Neuronal stem cell (in vitro differentiated cells): ENCODE results near the gene LHX2.

Experiments
- DNase-seq: peaks from one replicate; pipeline ENCODE4 v3.0.0-alpha.2; 2013; ENCODE audit warnings: low spot score
- H2AFZ ChIP-seq: one replicate; pipeline ENCODE4 v1.6.1; 2013; ENCODE audit warnings: mild to moderate bottlenecking, low read length, inconsistent platforms
- H2AK5ac ChIP-seq: 2 replicates; pipeline ENCODE4 v1.6.1; 2013; ENCODE audit warnings: low read depth, mild to moderate bottlenecking, inconsistent platforms, low read length, moderate library complexity, mixed read lengths
- H2BK120ac ChIP-seq: 2 replicates; pipeline ENCODE4 v1.6.1; 2013; ENCODE audit warnings: low read depth, mild to moderate bottlenecking, inconsistent platforms, low read length, moderate library complexity, mixed read lengths
- H2BK12ac ChIP-seq: one replicate; pipeline ENCODE4 v1.6.1; 2013; ENCODE audit warnings: low read length, inconsistent platforms
- H2BK15ac ChIP-seq: 2 replicates; pipeline ENCODE4 v1.6.1; 2013; ENCODE audit warnings: mild to moderate bottlenecking, low read length, inconsistent platforms, mixed read lengths
- H2BK5ac ChIP-seq: one replicate; pipeline ENCODE4 v1.6.1; 2013; ENCODE audit warnings: inconsistent platforms, mild to moderate bottlenecking, low read length, moderate library complexity
- H3K14ac ChIP-seq: one replicate; pipeline ENCODE4 v1.6.1; 2013; ENCODE audit warnings: low read length, inconsistent platforms
- H3K18ac ChIP-seq: 2 replicates; pipeline ENCODE4 v1.6.1; 2013; ENCODE audit warnings: low read length, inconsistent platforms
- H3K23ac ChIP-seq: 2 replicates; pipeline ENCODE4 v1.6.1; 2013; ENCODE audit warnings: low read depth, mild to moderate bottlenecking, mixed read lengths, low read length, inconsistent platforms; ENCODE audit not compliant: poor library complexity
- H3K27ac ChIP-seq: replicated peaks from 3 replicates; pipeline ENCODE4 v1.5.1; 2013; ENCODE audit warnings: low read length, inconsistent platforms
- H3K27me3 ChIP-seq, 3 experiments: 2 replicates each; pipeline ENCODE4 v1.6.1; 2013; ENCODE audit warnings: low read length in 3 of 3, mild to moderate bottlenecking in 2 of 3, inconsistent platforms in 1 of 3, low read depth in 1 of 3, mixed read lengths in 1 of 3, moderate library complexity in 1 of 3; ENCODE audit not compliant: control insufficient read depth in 3 of 3, insufficient read depth in 3 of 3
- H3K36me3 ChIP-seq, 2 donors: replicated peaks in 1 of 2; 2 replicates each; pipeline ENCODE4 v1.6.1; 2013; ENCODE audit warnings: low read length in 2 of 2; ENCODE audit not compliant: control insufficient read depth in 2 of 2, insufficient read depth in 2 of 2
- H3K4ac ChIP-seq: 2 replicates; pipeline ENCODE4 v1.6.1; 2013; ENCODE audit warnings: inconsistent platforms, mild to moderate bottlenecking, low read length, moderate library complexity
- H3K4me1 ChIP-seq, 2 donors: 1 replicate in 1 of 2; 2 replicates in 1 of 2; pipeline ENCODE4 v1.6.1; 2013; ENCODE audit warnings: low read length in 2 of 2, low read depth in 1 of 2; ENCODE audit not compliant: control insufficient read depth in 2 of 2, insufficient read depth in 1 of 2
- H3K4me2 ChIP-seq: one replicate; pipeline ENCODE4 v1.6.1; 2013; ENCODE audit warnings: mild to moderate bottlenecking, low read length, inconsistent platforms; ENCODE audit not compliant: insufficient read depth, poor library complexity, severe bottlenecking
- H3K4me3 ChIP-seq, 2 donors: 2 replicates each; pipeline ENCODE4 v1.5.1; 2013; ENCODE audit warnings: low read length in 2 of 2, mild to moderate bottlenecking in 2 of 2, inconsistent platforms in 1 of 2, moderate library complexity in 1 of 2
- H3K79me1 ChIP-seq: one replicate; pipeline ENCODE4 v1.6.1; 2013; ENCODE audit warnings: low read depth, mild to moderate bottlenecking, inconsistent platforms, low read length, moderate library complexity
- H3K9ac ChIP-seq: one replicate; pipeline ENCODE4 v1.6.1; 2013; ENCODE audit warnings: mild to moderate bottlenecking, low read depth, low read length, inconsistent platforms; ENCODE audit not compliant: poor library complexity
- H3K9me3 ChIP-seq, 2 donors: replicated peaks in 1 of 2; 2 replicates each; pipeline versions ENCODE3 to v1.6.1; 2013; ENCODE audit warnings: low read length in 2 of 2, mild to moderate bottlenecking in 2 of 2, inconsistent platforms in 1 of 2, low read depth in 1 of 2, mixed read lengths in 1 of 2, moderate library complexity in 1 of 2; ENCODE audit not compliant: control insufficient read depth in 2 of 2, insufficient read depth in 1 of 2
- H4K8ac ChIP-seq: one replicate; pipeline ENCODE4 v1.6.1; 2013; ENCODE audit warnings: low read depth, mild to moderate bottlenecking, inconsistent platforms, low read length, moderate library complexity
- H4K91ac ChIP-seq: one replicate; pipeline ENCODE4 v1.6.1; 2013; ENCODE audit warnings: low read length, low read depth, mild to moderate bottlenecking, inconsistent platforms; ENCODE audit not compliant: poor library complexity
- WGBS, 2 donors: extraction: QIAGEN DNeasy Blood & Tissue Kit; methylation state at CpG; one replicate each; pipeline ENCODE4 v1.1.7; 2013; ENCODE audit warnings: missing lambda C conversion rate in 2 of 2, mixed read lengths in 1 of 2; ENCODE audit not compliant: insufficient read length in 2 of 2, insufficient replicate concordance in 1 of 2; ENCODE audit errors: extremely low coverage in 2 of 2; 5-methylcytosine and 5-hydroxymethylcytosine counted together

The LHX2 gene

DNA sequence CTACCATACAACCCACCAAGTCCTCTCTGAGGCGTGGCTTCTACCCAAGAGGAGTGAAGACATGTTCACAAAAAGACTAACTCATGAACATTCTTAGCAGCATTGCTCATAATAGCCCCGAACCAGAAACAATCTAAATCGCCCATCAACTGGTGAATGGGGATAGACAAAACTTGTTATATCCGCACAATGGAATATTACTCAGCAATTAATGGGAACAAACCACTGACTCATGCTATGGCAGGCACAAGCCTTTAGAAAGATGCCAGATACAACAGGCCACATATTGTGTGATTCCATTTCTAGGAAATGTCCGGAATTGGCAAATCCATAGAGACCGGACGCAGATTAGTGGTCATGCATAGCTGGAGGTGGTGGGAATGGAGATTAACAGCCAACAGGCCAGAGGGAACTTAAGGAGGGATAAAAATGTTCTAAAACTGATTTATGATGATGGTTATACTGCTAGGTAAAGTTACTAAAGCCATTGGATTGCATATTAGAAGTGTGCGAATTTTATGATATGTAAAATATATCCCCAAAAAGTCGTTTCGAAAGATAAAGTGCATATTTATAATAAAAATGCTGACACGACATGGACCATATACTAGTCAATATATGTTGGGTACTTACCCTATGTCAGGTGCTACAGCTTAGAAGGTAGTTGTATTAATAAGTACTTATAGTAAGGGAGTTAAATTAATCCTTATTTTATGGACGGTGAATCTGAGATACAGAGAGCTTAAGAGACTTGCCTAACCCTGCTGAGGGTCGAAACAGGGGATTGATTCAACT, 55.4 kb downstream of the LHX2 start:
- Histone ChIP-seq H3K23ac (no peak overlapping the region), H2BK5ac (no peak overlapping the region), H3K36me3 (no peaks in the 10 kb centered on the region), H2AK5ac (no peak overlapping the region), H3K18ac (no peak overlapping the region), H2BK15ac (no peak overlapping the region), H3K9me3 (peaks cover 3 to 4% of the 10 kb centered on the region in 2 donors), H3K27me3 (no peaks in the 10 kb centered on the region), H3K9ac (no peak overlapping the region), H4K91ac (no peak overlapping the region), H3K4me2 (no peak overlapping the region), H3K4me3 (no peak overlapping the region), H3K4ac (no peak overlapping the region), H2BK12ac (no peak overlapping the region), H2AFZ (no peak overlapping the region), H3K14ac (no peak overlapping the region), H2BK120ac (no peak overlapping the region), H3K4me1 (no peaks in the 10 kb centered on the region), H3K79me1 (no peaks in the 10 kb centered on the region), H3K27ac (no peak overlapping the region), H4K8ac (no peak overlapping the region)
- DNase-seq, result no peak
- WGBS, 2 donors, result no CpG with 5 or more reads among the region's 13 CpGs

DNA sequence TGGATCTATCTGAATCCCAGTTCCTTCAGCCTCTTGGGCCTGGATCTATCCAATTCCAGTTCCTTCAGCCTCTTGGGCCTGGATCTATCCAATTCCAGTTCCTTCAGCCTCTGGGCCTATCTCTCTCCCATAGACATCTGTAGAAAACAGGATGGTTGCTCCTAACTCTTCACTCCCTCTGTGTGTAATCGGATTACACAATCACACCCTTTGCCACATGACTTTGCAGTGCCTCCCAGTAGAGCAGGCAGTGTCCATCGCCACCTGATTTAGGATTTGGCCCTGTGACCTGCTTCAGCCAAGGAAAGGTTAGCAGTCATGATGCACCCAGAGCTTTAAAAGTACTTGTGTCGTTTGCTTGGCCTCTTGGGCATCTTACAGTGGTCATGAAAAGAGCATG, 56.7 kb downstream of the LHX2 start:
- Histone ChIP-seq H2AFZ (no peak overlapping the region), H2BK120ac (no peak overlapping the region), H3K27ac (no peak overlapping the region), H3K79me1 (no peaks in the 10 kb centered on the region), H3K18ac (no peak overlapping the region), H3K4me2 (no peak overlapping the region), H3K4me1 (no peaks in the 10 kb centered on the region), H3K36me3 (no peaks in the 10 kb centered on the region), H3K9me3 (peaks cover 3 to 4% of the 10 kb centered on the region in 2 donors), H3K23ac (no peak overlapping the region), H4K8ac (no peak overlapping the region), H3K4me3 (peak overlapping the region in 1 of 2 donors; percentile 33), H3K9ac (no peak overlapping the region), H2AK5ac (no peak overlapping the region), H4K91ac (no peak overlapping the region), H2BK5ac (no peak overlapping the region), H3K14ac (no peak overlapping the region), H3K27me3 (no peaks in the 10 kb centered on the region), H3K4ac (no peak overlapping the region), H2BK12ac (no peak overlapping the region), H2BK15ac (no peak overlapping the region)
- WGBS, 2 donors, result no CpG with 5 or more reads among the region's 3 CpGs
- no peak for DNase-seq

- Histone ChIP-seq H3K18ac (no peak overlapping the region), H3K36me3 (no peaks in the 10 kb centered on the region), H3K4me3 (no peak overlapping the region), H3K9ac (no peak overlapping the region), H3K79me1 (no peaks in the 10 kb centered on the region), H2AK5ac (no peak overlapping the region), H2BK15ac (no peak overlapping the region), H3K27ac (no peak overlapping the region), H4K8ac (no peak overlapping the region), H2BK12ac (no peak overlapping the region), H3K14ac (no peak overlapping the region), H3K4me1 (no peaks in the 10 kb centered on the region), H2AFZ (no peak overlapping the region), H3K4me2 (no peak overlapping the region), H3K9me3 (no peaks in the 10 kb centered on the region), H4K91ac (no peak overlapping the region), H3K27me3 (peaks cover 0 to 7% (median 0%) of the 10 kb centered on the region in 3 experiments), H2BK5ac (no peak overlapping the region), H2BK120ac (no peak overlapping the region), H3K23ac (no peak overlapping the region), H3K4ac (no peak overlapping the region)
- no CpG with 5 or more reads among the region's 1 CpG for WGBS, 2 donors
- no peak for DNase-seq
Measured at GRCh38 chr9:124074746-124075145, 63.2 kb downstream of the LHX2 start.

DNA sequence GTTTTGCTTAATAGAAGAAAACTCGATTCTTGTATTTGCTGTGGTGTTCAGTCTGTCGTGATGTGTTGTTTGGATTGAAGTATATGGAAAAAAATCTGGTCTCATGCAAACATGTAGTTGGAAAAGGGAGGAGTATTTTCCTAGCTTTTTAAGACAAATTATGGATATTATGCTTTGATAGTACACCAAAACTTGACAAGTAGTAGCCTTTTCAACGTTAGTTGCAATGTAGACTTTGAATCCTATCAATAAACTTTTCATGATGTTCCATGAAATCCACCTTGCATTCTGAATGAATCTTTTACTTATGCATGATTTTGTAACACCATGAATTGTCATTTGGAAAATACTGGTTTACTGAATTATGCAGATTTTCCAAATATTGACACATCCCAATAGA, 64.2 kb downstream of the LHX2 start:
- Histone ChIP-seq H2AFZ (no peak overlapping the region), H2AK5ac (no peak overlapping the region), H2BK12ac (no peak overlapping the region), H3K79me1 (no peaks in the 10 kb centered on the region), H2BK15ac (no peak overlapping the region), H3K27ac (no peak overlapping the region), H3K4me2 (no peak overlapping the region), H3K14ac (no peak overlapping the region), H3K4me1 (no peaks in the 10 kb centered on the region), H4K91ac (no peak overlapping the region), H3K9me3 (no peaks in the 10 kb centered on the region), H4K8ac (no peak overlapping the region), H3K18ac (no peak overlapping the region), H2BK5ac (no peak overlapping the region), H3K9ac (no peak overlapping the region), H3K4me3 (no peak overlapping the region), H3K27me3 (peaks cover 0 to 7% (median 0%) of the 10 kb centered on the region in 3 experiments), H3K4ac (no peak overlapping the region), H2BK120ac (no peak overlapping the region), H3K23ac (no peak overlapping the region), H3K36me3 (no peaks in the 10 kb centered on the region)
- no peak for DNase-seq
- WGBS, 2 donors, result no CpG with 5 or more reads among the region's 3 CpGs
